Endometrial microvascular endothelial cells (primary cell): ENCODE measurements around the gene DCLK1. TPM values are rescaled to one million over a fixed set of nuclear protein-coding genes. Genes with fewer than 3 reads are reported as not detected.

Experiments
- in situ Hi-C: cut with HindIII; loops from 2 replicates; pipeline ENCODE4 v1.10.0; 2017; ENCODE audit warnings: low sequenced_read_pairs, low pct_unique_long_range_greater_than_20kb; ENCODE audit errors: inconsistent ontology term
- total RNA-seq: library from RNA; depleted of rRNA; stranded (reverse); fragments of >200 nt; gene quantifications from one replicate; pipeline ENCODE4 v1.2.3, GENCODE V29; 2015; ENCODE audit errors: inconsistent ontology term

Gene DCLK1
- 43.5 TPM for total RNA-seq

DNA sequence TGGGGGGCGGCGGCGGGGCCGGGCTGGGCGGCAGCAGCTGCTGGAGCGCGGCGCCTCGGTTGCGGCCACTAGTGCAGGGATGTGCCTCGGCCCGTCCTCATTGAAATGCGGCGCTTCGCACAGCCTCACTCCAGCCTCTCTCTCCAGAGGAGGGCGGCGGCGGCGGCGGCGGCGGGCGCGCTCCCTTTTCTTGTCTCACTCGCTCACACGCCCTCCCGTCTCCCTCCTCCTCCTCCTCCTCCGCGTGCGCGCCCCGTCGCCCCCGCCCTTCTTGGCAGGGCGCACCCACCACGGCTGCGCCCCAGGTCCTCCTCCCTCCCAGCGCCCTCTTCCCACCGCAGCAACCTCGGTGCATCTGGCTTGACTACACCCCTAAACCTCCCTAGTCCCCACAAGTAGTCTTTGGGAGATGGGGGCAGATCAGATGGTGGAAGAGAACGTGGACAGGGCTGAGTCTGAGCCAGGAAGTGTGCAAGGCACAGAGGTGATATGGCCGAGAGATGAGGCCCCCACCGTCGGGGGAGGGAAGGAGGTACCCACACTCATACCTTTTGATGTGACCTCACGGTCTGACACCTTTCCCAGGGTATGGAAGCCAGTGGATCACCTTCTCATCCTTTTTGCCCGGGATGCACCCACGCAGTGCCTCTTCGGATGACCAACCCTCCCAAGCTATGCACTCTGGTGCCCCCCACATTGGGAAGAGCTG lies at the start of gene DCLK1:
Gene DCLK1, minus strand, starts transcription at position 161 of the 709 bp plus-strand sequence.
- in situ Hi-C loops = no loop called here

DNA sequence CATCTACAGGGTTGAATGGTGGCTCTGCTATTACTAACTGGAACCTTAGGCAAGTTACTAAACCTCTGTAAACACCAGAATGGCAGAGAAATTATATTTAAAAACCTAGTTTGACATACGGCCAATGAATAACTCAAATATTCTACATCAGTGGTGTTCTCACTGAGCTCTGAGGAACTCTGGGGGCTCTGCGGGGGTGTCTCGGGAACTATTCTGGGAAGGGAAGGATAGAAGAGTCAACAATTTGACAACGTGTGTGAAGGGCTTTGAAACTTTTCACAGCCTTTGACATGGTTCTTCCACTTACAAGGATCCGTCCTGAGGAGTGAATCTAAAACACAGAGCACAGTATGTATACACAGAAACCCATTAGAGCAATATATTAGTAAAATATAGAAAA lies 44.4 kb upstream of the DCLK1 start:
- in situ Hi-C loops = no loop called here

DNA sequence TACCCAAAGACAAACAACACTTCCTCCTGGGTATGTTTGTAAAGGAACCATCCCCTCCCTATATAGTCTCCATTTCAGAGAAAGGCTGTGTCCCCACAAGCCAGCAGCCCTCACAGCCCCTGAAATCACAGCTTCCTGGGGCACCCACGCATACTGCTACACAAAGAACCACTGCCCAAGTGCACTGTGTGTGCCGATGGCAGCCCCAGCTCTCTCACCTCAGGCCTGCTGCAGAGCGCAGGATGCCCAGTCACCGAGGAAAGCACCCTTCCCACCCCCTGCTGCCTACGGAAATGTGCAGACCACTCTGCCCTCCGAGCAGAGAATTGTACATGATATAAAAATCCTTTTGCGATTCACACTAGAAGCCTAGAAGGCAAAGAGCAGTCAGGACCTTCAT lies 43.7 kb upstream of the DCLK1 start:
- in situ Hi-C loops = no loop called here

DNA sequence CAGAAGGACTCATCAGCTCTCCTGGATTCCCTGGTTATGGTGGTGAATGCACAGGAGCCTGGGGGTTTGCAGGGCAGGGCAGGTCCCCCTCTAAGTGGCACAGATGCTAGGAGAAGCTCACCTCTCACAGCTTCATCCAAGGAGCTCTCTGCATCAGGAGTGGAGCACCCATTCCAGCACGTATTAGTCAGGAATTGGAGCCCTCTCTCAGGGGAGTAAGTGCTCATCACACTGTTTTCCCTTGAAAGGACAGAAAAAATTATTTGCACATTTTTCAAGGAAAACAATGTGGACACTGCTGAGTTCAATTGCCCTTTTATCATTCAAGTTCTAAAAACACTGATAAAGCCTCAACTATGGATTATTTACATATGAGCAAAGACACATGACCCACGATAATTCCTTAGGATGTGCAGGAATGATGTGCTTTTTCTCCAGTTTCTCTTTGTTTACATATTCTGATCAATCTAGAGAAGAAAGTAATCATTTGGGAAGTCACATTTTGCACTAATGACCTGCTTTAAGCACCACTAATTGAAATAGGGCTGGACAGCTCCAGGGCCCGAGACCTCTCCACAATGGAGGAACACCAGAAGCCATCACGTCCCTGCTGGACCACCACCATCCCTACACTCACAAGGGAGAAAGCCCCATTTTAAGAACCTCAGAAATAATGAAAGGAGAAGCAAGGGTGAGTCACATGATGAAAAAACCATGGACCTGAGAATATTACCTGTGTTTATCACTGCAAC lies 42.6 kb upstream of the DCLK1 start:
- in situ Hi-C loops = no loop called here

DNA sequence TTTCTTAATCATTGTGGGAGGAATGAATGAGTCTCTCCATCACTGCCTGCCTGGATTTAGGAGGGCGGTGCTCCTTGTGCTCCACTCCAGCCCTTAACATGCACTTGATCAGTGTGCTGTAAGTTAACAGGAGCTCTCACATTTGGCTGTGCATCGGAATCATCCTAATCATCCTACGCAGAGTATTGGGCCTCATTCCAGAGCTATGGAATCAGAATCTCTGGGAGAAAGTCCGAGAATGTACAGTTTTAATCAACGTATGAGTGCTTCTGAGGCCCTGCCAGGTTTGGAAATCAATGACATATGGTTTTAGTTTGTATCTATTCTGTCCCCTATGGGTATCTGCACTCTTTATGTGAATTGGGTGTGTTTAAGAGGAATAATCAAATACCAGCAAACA lies 34.9 kb upstream of the DCLK1 start:
- in situ Hi-C loops = no loop called here

DNA sequence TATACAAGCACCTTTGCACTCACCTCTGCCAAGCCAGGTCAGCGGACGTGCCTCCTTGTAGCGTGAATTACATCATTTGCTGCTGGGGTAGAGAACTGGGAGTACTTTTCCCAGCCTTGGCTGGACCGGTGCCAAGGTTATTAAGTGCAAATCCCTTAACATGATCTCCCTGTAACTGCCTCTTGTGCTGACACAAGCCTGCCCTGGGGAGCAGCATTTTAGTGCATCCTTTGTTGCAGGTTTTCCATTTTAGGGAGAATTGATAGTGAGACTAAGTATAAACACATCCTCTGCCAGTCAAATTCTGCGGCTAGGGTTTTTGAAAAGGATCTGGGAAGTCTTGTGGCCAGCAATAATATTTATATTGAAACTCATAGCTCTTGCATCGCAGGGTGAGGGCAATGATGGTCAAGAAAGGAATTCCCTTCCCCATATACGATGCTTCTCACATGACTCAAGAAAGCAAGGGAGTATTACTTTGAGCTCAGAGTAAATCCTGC lies 32.7 kb upstream of the DCLK1 start:
- in situ Hi-C loops = no loop called here

DNA sequence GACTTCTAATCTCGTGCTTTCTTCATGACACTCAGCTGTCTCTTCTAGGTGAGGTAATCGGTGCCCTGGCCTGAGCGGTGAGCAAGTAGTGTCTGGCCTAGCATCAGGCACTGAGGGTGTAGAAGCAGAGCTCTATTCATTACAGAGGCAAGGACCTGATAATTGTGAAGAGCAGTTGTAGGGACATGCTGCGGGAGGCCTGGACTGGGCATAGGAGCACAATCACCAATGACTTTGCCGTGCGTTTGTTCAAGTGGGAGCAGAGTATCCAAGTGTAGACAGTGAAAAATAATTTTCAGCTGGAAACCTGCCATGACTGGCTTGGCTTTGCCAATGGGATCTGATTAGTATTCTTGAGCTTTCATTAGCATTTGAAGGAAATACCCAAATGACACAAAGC lies 32.1 kb upstream of the DCLK1 start:
- in situ Hi-C loops = no loop called here

DNA sequence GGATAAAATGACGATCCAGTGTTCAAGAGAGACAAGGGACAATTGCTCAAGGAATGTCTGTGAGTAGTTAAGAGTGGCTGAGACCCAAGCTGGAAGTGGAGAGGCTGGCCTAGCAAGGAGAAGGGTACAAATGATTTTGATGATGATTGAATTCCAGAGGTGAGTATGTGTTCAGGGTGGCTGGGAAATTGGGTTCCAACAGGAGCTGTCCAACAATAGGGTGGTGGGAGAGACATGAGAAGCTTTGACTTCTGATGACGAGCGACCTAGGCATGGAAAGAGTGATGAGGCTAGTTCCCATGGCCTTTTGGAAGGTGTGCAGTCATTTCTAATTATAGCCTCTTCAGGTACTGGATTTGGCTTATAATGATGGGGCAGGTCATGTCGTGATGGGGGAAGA lies 29.1 kb upstream of the DCLK1 start:
- in situ Hi-C loops = no loop called here

DNA sequence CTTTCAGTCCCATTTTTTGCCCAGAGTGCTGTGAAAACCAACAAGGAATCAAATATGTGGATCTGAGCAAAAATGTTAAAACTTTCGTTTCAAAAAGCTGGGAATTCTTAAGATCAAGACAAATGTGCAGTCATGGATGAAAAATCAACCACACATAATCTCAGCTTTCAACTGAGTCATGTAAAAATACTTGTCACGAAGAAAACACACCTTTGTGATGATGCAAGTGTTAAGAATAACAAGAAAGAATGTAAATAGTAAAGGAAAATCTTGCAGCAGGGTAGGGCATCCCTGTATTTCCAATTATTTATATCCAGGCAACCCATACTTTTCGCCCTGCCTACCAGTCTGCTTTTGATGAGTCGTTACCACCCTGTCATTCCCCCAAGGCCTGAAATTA lies 27.4 kb upstream of the DCLK1 start:
- in situ Hi-C loops = no loop called here

DNA sequence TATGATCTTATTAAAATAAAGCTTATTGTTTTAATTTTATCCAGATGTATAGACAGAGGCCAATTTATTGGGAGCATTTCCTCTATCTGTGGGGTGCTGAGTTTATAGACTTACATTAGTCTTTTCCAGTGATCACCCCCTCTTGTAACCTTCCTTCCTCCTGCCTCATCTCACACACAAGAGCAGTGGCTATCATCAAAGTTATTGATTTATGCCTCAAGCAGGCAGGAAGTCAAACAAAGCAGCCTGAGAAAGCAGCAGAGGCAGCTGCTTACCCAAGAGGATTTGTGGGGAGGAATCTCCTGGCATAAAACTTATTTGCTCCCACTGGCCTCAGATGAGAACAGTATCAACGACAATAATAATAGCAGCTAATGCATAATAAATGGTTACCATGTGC lies 26.3 kb upstream of the DCLK1 start:
- in situ Hi-C loops = no loop called here

DNA sequence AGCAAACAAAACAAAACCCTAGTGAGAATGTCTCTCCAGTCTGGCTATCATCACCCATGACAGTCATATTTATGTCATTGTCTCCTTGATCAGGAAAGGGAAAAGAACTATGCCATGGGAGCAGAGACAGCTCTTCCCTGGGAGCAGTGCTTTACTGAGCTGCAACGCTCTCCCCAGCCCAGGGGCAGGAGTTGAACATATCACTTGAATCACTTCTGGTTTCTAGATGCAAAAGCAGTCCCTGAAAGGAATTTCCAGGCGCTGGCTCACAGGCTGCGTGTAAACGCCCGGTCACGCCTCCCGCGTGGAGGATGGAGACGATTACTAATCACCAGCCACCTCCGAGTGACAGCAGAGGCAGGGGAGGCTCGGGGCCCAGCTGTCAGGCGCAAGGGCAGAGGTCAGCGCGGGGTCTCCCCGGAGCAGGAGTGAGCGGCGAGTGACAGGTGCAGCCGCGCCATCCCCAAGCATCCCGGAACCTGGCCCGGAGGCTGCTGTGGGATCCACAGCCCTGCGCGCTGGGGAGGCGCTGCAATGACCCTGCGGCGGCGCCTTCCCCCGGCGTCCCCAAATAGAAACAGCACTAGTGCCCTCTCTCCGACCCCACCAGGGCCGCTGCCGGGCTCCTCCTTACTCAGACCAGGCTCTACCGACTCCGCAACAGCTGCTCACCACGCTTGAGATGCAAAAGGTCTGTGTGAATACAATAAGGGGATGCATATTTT lies 23.5 kb upstream of the DCLK1 start:
- in situ Hi-C loops = no loop called here

DNA sequence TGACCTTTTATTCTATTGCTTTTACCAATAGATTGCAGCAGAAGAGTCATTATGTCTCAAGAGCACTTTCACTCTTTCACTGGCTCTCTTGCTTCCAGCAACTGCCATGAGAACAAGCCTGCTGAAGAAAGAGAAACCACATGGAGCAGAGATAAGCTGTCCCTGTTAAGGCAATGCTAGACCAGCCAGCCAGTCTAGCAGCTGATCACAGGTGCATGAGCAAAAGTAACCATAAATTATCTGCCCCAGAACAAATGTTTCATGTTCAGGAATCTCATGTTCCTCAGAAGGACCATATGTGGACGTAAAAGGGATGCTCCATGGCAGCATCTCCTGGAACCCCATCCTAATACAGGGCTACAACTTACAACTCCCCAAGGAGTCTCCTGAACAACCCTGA lies 20.4 kb upstream of the DCLK1 start:
- in situ Hi-C loops = no loop called here

DNA sequence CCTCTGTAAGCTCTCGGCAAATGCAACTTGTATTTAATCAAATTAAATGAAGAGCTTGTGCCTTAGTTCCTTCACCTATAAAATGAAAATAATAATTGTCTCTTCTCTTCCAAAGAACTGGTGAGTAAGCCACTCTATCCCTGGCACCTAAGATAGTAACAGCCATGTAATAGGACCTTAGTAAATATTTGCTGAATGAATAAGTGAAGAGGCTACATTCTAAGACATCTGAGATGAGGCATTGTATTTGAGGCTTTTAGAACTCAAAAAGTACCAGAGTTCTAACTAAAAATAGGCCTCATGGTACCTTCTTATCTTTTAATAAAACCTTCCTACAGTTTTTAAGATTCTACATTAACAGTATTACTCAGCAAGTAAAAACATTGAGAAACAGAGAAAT lies 17.3 kb upstream of the DCLK1 start:
- in situ Hi-C loops = no loop called here

DNA sequence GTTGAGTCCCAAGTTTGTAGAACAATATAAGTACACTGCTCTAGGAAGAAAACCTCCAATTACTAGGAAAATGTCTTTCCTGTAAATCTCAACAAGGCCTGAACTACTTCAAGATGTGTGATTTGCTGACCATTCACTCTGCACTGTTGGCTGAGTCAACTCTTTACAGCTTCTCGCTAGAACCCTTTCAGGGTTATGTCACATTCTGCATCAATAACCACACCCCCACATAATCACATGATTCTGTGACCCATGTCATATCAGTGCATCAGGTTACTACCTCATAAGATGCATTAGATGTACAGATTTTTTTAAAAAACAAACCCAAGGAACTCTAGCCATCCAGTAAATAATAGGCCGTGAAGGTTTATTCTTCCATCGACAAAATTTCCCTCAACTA lies 16.1 kb upstream of the DCLK1 start:
- in situ Hi-C loops = no loop called here

DNA sequence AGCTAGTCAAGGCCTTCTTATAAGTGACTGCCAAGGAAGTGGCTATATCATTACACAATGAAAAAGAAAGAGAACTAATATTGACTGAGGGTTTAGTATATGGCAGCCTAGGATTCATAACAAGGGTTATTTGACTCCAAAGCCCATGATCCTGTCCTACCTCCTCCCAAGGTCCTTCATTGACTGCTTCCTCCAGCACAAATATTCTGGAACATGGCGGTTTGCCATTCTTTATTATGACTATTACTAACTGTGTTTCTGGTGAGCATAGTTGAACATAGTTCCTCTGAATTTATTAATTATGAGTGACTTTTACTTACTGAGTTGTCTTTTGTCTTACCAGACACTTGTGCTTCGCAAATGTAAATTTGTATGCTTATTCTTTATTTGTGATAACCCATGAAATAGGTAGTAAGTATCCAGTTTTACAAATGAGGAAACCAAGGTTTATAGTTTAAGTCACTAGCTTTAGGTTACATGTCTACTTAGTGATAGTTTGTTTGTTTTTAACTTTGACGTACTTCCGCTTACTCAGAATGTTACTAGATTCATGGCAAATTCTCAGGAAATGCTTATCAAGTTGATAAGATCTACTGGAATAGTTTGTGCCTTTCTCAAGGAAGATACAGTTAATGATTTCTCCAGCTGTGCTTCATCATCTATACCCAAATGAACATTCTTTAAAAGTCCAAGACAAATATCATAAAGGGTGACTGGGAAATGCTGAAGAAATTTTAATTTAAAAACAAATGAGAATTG lies 15.5 kb upstream of the DCLK1 start:
- in situ Hi-C loops = no loop called here

DNA sequence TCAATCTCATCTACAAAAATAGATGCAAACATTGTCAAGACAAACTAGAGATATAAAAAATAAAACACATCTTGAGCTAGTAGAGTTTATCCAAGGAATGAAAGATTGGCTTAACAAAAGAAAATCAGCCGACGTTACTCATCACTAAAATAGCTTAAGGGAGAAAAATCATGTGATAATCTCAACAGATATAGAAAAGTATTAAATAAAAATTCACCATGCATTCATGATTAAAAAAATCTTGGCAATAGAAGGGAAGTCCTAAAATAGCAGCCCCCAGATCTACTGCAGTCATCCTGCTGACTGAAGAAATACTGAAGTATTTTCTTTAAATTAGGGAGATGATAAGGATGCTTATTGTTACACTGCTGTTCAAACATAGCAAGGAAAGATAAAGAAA lies 12.6 kb upstream of the DCLK1 start:
- in situ Hi-C loops = no loop called here

DNA sequence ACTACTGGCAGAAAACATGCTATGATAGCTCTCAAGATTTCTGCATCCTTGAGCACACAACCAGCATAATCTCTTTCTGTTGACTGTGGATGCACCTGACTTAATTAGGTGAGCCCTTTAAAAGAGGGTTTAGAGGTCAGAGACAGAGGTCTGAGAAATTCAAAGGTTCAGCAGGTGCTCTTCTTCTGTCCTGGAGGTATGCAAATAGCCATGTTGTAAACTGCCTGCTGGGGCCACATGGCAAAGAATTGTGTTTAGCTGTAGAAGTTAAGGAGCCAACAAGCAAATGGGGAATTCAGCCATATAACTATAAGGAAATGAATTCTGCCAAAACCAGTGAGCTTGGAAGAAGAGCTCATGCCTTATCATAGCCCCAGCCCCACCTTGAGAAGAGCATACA lies 11.6 kb upstream of the DCLK1 start:
- in situ Hi-C loops = no loop called here

DNA sequence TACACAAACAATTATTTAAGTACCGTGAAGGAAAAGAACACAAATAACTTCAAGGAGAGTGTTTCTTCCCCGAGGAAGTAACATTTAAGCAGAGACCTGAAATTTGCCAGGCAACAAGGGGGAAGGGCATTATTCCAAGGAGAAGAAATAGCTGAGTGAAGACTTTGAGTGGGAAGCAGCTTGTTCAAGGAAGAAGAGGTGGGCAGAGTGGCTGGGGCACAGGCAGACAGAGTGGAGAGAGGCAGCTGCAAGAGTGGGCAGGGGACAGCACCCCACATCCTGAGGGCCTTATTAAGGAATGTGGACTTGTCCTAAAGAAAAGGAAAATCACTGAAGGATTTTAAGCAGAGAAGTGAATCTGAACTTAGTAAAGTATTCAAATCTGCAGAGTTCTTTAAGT lies 4.7 kb upstream of the DCLK1 start:
- in situ Hi-C loops = no loop called here

DNA sequence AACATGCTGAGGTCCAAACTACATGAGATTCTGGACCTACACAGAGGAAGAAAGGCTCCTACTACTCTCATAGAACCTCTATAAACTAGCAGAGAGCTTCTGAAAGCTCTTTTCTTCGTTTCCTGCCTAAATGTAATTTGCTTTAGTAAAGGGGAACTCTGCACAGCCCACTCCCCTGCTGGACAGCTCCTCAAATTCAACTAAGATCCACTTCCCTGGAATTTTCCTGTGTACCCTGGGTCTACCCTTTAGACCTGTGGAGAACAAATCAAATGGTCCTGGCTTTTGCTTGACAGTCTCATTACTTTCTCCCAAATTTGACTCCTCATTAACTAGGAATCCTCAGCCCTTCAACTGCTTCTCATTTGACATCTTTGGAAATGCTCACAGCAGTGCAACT lies 3.5 kb upstream of the DCLK1 start:
- in situ Hi-C loops = no loop called here
